CD4-positive, alpha-beta T cell treated with Interleukin-15 for 4 hours (primary cell): Measurements from ENCODE around the gene B3GLCT.
"Not testable (repeated sequence)": the region's sequence is repeated elsewhere in the genome, so short reads cannot be mapped to it uniquely, and the experiment has no call there.

Experiments used
- DNase-seq: peaks from one replicate; pipeline ENCODE4 v3.0.0-alpha.2; 2020; ENCODE audit warnings: low spot score

B3GLCT gene

GRCh38 chr13:31184451-31184850 lies 15.3 kb upstream of the B3GLCT start:
- no peak for DNase-seq

GRCh38 chr13:31184981-31185645 lies 14.7 kb upstream of the B3GLCT start:
- no peak for DNase-seq

DNA sequence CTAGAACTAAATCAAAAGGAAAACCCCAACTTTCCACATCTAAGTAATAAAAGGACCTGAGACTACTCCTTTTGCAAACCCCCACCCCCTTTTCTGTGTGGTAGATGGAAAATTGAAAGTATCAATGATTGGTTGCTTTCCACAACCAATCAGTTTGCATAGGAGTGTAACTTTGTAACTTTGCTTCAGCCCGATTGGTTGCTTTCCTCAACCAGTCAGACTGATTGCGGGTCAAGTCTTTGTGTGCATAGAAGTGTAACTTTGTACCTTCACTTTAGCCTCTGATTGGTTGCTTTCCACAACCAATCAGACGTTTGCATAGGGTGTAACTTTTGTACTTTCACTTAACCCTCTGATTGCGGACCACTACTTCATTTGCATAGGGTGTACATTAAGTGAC lies 8.0 kb upstream of the B3GLCT start:
- no peak for DNase-seq

DNA sequence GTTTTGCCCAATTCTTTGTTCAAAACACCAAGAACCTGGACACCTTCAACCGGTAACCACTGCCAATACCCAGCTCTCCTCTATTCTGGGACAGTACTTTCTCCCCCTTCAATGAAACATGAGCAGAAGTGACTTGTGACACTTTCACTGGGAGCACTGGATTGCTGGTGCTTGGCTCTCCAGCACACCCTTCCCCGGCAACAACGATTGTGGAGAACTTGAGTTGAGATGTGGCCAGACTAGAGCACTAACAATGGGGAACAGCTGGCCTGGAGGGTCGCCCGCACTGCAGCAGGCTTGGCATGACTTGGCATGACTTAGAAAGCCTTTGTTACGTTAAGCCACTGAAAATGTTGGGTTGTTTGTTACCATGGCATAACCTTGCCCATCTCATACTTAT lies 7.5 kb upstream of the B3GLCT start:
- no peak for DNase-seq

GRCh38 chr13:31195616-31196015 lies 4.2 kb upstream of the B3GLCT start:
- no peak for DNase-seq

DNA sequence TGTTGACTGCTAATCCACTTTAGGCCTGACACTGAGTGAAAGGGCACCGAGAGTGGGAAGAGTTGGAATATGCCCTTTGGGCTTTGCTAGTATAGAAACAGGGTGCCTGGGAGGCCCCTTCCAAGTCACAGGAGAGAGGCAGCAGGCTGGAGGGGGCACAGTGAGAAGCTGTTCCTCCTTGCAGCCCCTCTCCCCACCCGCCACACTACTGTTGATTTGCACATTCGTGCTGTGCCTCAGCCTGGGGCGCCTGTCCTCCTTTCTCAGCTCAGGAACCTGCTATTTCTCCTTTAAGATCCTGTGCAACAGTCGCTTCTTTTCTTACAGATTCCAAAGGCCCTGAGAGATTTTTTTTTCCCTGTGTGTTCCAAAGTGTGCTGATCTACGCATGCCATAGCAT lies 2.8 kb upstream of the B3GLCT start:
- DNase-seq = no peak

- DNase-seq = no peak
These were observed 1.3 kb upstream of the B3GLCT start for GRCh38 chr13:31198519-31198918.

- DNase-seq = no peak
These were observed 287 bp upstream of the B3GLCT start for GRCh38 chr13:31199527-31199848.

GRCh38 chr13:31200637-31200971 lies 829 bp downstream of the B3GLCT start:
- DNase-seq = peak; percentile 37

DNA sequence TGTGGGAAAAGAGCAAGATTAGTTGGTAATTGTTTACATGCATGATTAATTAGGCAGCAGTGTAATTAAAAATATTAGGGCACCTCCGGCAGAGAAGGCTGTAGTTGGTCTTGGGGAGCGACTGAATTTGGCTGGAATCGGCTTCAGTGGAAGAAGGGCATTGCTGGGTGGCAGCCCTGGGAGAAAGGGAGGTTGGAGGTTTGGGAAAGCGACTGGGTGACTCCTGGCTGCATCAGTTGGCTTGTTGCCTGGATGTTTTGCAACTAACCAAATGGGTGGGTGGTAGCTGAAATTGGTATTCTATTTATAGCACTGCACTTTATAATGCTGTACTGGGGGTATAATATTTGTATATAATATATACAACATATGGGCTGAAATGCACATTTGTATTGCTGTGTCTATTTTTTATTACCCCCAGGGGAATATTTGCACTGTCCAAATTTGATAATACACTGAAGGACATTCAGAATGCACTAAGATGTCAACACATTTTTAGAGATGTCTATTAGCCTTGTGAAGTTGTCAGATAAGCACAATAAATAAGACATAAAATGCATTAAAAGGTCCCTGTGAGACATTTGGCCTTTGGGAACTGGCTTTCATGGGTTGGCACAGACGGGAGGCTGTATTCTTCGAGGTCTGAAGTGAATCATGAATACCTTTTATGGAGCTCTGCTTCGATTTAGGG lies 1.7 kb downstream of the B3GLCT start:
- no peak for DNase-seq

- DNase-seq = peak; percentile 20
These were observed 4.8 kb downstream of the B3GLCT start for GRCh38 chr13:31204592-31204991.

DNA sequence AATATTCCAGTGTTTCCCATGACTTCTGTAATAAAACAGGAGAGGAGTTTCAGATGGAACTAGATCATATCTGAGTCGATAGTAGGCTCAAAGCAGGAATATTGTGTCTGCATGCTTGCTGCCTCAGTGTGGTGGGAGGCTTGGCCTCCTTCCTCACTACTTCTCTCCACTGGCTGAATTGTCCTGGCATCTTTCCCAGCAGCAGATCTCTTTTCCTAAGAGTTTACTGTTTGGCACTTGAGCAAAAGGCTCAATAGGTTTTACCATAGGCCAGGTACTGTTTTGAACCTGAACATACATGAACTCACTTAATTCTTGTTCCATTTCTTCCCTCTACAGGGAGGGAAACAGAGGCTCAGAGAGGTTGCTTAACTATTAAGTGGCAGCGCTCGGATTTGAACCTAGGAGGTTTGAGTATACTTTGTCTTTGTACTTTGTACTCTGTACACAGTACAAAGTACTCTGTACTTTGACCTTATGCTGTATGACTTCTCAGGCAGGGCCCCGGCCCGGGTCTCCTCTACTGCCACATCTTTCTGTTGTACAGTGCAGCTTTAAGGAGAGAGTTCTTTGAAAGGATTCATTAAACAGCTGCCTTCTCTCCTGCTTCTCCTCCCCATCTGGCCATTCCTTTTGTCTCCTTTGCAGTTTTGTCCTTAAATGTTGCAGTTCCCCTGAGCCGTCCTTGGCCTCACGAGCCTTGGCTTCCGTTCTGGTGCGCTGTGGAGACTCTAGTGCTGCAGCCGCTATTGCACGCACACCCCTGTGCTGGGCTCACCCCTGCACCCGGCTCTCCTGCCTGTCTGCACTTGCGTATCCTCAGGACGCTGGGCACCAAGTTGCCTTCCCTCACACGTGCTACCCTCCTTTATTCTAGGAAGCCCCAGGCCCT lies 8.1 kb downstream of the B3GLCT start:
- no peak for DNase-seq

DNA sequence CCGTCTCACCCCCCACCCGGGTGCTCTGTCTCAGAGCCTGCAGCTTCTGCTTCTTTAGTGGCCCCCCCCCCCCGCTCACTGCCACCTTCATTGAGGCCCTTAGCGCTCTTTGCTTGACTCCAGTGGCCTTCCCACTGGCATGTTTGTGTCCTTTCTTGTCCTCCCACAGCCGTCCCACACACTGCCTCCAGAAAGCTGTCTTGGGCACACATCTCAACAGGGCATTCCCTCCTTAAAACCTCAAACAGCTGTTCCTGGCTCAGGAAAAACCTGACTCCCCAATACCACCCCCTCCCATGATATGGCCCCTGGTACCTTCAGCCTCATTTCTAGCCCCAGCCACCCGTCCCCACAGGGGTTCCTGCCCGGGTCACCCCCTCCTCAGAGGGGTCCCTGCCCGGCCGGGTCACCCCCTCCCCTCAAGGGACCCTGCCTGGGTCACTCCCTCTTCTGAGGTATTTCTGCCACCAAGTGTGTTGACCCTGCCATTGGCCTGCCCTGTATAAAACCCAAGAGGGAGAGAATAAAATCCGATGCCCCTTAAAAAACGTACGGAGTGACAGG lies 8.9 kb downstream of the B3GLCT start:
- DNase-seq = no peak

- no peak for DNase-seq
These were observed 9.5 kb downstream of the B3GLCT start for GRCh38 chr13:31209172-31209840.

GRCh38 chr13:31209841-31210210 lies 10.1 kb downstream of the B3GLCT start:
- DNase-seq = no peak

GRCh38 chr13:31213651-31214289 lies 14.0 kb downstream of the B3GLCT start:
- no peak for DNase-seq

DNA sequence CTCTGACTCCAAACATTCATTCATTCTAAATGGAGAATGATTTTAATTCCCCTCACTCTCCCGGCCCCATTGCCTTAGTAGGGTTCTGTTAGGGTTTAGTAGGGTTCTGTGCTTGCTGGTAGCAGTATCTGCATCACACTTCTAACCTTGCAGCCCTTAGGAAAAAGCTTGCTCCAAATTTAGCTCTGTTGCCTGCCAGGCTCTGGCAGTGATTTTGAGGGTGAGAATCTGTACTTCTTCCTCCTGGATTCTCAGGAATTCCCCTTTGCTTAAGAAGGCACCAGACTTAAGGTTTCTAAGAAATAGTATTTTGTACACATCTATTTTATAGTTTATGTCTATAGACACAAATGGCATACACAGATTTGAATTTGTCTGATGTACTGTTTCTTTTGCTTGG lies 14.7 kb downstream of the B3GLCT start:
- no peak for DNase-seq

DNA sequence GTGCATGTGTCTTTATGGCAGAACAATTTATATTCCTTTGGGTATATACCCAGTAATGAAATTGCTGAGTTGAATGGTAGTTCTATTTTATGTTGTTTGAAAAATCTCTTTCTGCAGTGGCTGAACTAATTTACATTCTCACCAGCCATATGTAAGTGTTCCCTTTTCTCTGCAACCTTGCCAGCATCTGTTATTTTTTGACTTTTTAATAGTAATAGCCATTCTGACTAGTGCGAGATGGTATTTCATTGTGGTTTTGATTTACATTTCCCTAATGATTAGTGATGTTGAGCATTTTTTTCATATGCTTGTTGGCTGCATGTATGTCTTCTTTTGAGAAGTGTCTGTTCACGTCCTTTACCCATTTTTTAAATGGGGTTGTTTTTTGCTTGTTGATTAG lies 17.1 kb downstream of the B3GLCT start:
- DNase-seq = not testable (repeated sequence)

GRCh38 chr13:31219909-31220598 lies 20.3 kb downstream of the B3GLCT start:
- DNase-seq = no peak

- no peak for DNase-seq
These were observed 21.3 kb downstream of the B3GLCT start for GRCh38 chr13:31221057-31221456.

DNA sequence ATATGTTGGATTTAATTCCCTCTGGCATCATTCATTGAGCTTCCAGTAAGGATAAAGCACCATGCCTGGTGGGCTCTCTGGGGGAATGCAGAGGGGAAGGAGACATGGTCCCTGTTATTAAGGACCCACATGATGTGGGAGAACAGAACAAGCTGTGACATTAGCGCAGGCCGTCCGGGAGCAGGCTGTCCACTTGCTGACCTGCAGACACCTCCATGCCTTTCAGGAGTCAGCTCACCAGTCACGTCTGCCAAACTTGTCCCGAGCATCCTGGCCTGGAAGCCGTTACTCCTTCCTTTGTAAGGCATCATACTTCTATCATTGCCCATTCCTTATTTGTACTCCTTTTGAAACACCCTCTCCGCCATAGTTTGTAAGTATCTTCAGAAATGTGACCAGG lies 23.4 kb downstream of the B3GLCT start:
- no peak for DNase-seq
